Measurements from ENCODE around the gene SNURF. TPM values are rescaled to one million over a fixed set of nuclear protein-coding genes. Genes with fewer than 3 reads are reported as not detected.
"Not testable (repeated sequence)": the region's sequence is repeated elsewhere in the genome, so short reads cannot be mapped to it uniquely, and the experiment has no call there.

Gene SNURF
- total RNA-seq, 1 donor from 2014 or later = 4.7 TPM

- no peak for DNase-seq (ENCODE audit: low read depth)
- Histone ChIP-seq H3K4me3 (ENCODE audit: low read depth, low read length) (no peak overlapping the region), H3K36me3 (ENCODE audit: control insufficient read depth, insufficient read depth, low read length) (no peaks in the 10 kb centered on the region), H3K27me3 (ENCODE audit: control insufficient read depth, insufficient read depth, low read length) (no peaks in the 10 kb centered on the region)
- no peak for TF ChIP-seq CTCF (IDR thresholded peaks at IDR 0.05; ENCODE audit: insufficient read depth, low read length, severe bottlenecking)
- no peak for FAIRE-seq
These were observed 8.1 kb downstream of the SNURF start for GRCh38 chr15:24962880-24963279.

GRCh38 chr15:24966364-24967103, 11.7 kb downstream of the SNURF start:
- DNase-seq (ENCODE audit: low read depth) = peak; percentile 75
- Histone ChIP-seq H3K27me3 (ENCODE audit: control insufficient read depth, insufficient read depth, low read length) (no peaks in the 10 kb centered on the region), H3K4me3 (ENCODE audit: low read depth, low read length) (no peak overlapping the region), H3K36me3 (ENCODE audit: control insufficient read depth, insufficient read depth, low read length) (peaks cover 2% of the 10 kb centered on the region)
- TF ChIP-seq CTCF (IDR thresholded peaks at IDR 0.05; ENCODE audit: insufficient read depth, low read length, severe bottlenecking) = no peak
- no peak for FAIRE-seq

DNA sequence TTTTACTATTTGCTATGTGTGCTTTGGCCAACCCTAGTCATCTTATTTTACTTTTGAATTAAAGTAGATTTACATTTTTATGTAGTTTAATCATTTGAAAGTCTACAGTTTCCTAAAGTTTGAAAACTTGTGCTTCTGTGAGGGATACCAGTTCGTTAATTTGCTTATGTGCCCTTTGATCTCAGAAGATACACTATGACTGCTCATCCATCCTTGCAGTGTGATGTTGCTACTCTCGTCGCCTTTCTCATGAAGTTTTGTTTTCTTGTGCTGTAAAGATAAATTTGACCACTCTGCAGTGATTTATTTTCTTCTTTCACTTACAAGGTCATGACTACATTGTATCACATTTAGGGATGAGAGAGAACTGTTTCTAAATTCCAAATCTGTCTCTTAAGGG, 16.3 kb downstream of the SNURF start:
- Histone ChIP-seq H3K4me3 (ENCODE audit: low read depth, low read length) (no peak overlapping the region), H3K36me3 (ENCODE audit: control insufficient read depth, insufficient read depth, low read length) (peaks cover 4% of the 10 kb centered on the region), H3K27me3 (ENCODE audit: control insufficient read depth, insufficient read depth, low read length) (no peaks in the 10 kb centered on the region)
- DNase-seq (ENCODE audit: low read depth) = no peak
- TF ChIP-seq CTCF (IDR thresholded peaks at IDR 0.05; ENCODE audit: insufficient read depth, low read length, severe bottlenecking) = no peak
- no peak for FAIRE-seq

DNA sequence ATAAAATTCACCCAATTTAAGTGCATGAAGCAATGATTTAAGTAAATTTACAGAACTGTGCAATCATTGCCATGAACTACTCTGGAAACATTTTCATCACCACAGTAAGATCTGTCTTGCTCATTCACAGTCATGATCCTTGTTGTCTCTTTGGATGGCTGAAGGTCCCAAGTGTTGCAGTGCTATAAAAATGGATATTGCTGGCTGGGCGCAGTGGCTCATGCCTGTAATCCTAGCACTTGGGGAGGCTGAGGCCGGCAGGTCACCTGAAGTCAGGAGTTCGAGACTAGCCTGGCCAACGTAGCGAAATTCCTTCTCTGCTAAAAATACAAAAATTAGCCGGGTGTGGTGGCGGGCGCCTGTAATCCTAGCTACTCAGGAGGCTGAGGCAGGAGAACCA, 17.0 kb downstream of the SNURF start:
- Histone ChIP-seq H3K27me3 (ENCODE audit: control insufficient read depth, insufficient read depth, low read length) (no peaks in the 10 kb centered on the region), H3K36me3 (ENCODE audit: control insufficient read depth, insufficient read depth, low read length) (peaks cover 5% of the 10 kb centered on the region), H3K4me3 (ENCODE audit: low read depth, low read length) (no peak overlapping the region)
- no peak for TF ChIP-seq CTCF (IDR thresholded peaks at IDR 0.05; ENCODE audit: insufficient read depth, low read length, severe bottlenecking)
- DNase-seq (ENCODE audit: low read depth) (no peak), FAIRE-seq (no peak)

- not testable (repeated sequence) for H3K27me3 ChIP-seq (ENCODE audit: control insufficient read depth, insufficient read depth, low read length); DNase-seq (ENCODE audit: low read depth); FAIRE-seq; H3K4me3 ChIP-seq (ENCODE audit: low read depth, low read length); H3K36me3 ChIP-seq (ENCODE audit: control insufficient read depth, insufficient read depth, low read length)
These were observed 17.9 kb downstream of the SNURF start for GRCh38 chr15:24972707-24973106.

DNA sequence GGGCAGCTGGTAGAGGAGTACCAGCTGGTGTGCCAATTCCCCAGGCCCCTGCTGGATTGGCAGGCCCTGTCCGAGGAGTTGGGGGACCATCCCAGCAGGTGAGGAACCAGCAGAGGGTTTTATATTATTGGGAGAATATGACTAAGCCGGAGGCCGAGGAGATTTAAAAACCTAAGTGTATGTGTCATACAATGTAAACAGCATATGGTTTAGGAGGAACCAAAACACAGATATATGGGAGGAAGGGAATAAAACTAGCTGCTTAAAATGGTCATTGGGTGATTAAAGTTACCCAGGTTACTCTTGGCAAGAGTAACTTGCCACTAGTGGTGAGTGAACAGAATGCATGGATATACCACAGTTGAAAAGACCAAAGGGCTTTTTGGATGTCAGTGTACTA, 22.1 kb downstream of the SNURF start:
- FAIRE-seq (no peak), DNase-seq (ENCODE audit: low read depth) (peak; percentile 13)
- H3K36me3 ChIP-seq (ENCODE audit: control insufficient read depth, insufficient read depth, low read length) = peaks cover 3% of the 10 kb centered on the region
- no peak for TF ChIP-seq CTCF (IDR thresholded peaks at IDR 0.05; ENCODE audit: insufficient read depth, low read length, severe bottlenecking)
- H3K4me3 ChIP-seq (ENCODE audit: low read depth, low read length) = no peak overlapping the region
- H3K27me3 ChIP-seq (ENCODE audit: control insufficient read depth, insufficient read depth, low read length) = no peaks in the 10 kb centered on the region
